Ramos (cell line): ENCODE data around the gene POLR2I.

Experiments used
- in situ Hi-C: fragments of 300-500 bp; cut with MboI; formaldehyde crosslinking; loops from one replicate; pipeline ENCODE4 v1.14.3; 2022; ENCODE audit warnings: low sequenced_read_pairs; ENCODE audit not compliant: unreplicated experiment

Gene POLR2I

DNA sequence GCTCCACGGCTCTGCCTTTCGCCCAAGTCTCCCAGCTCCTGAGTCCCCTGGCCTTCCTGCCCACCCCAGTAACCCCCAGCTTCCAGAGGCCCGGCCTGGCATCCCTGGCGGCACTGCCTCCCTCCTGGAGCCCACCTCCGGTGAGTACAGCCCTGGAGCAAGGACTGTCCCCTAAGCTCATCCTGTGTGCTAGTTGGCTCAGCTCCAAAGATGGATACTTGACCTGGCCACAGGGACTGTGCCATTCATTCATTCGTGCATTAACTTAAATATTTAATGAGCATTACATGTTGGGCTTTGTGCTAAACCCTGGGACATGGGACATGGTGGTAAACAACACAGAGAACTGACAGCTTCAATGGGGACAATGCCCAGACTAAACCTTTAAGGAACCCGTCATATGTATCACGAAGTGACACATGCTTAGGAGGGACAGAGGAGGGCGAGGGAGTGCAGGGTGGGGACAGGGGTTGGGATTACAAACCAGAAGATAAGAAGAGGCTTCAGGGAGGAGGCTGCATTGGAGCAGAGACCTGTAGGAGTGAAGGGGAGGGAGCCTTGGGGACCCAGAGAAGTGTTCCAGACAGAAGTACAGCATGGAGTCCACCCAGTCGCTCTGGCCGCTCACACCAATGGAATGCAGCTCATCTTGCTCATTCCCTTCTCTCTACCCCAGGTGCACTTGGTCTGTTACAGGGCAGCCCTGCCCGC, 10.7 kb downstream of the POLR2I start:
- in situ Hi-C loops: no loop called here

DNA sequence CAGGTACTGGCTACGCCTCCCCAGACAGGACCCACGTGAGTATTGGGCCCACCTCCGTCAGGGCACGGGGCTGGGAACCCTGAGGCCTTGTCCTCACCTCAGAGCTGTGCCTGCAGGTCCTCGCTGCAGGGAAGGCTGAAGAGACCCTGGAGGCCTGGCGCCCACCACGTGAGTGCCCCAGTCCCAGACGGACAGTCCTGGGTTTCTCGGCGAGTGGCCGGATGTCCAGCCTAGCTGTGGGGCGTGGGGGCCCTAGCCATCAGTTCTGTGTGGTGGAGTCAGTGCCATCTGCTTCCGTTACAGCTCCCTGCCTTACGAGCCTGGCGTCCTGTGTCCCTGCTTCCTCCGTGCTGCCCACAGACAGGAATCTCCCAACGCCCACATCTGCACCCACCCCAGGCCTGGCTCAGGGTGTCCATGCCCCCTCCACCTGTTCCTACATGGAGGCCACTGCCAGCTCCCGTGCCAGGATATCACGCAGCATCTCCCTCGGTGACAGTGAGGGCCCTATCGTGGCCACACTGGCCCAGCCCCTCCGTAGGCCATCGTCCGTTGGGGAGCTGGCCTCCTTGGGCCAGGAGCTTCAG, 11.5 kb downstream of the POLR2I start:
- in situ Hi-C loops: no loop called here

DNA sequence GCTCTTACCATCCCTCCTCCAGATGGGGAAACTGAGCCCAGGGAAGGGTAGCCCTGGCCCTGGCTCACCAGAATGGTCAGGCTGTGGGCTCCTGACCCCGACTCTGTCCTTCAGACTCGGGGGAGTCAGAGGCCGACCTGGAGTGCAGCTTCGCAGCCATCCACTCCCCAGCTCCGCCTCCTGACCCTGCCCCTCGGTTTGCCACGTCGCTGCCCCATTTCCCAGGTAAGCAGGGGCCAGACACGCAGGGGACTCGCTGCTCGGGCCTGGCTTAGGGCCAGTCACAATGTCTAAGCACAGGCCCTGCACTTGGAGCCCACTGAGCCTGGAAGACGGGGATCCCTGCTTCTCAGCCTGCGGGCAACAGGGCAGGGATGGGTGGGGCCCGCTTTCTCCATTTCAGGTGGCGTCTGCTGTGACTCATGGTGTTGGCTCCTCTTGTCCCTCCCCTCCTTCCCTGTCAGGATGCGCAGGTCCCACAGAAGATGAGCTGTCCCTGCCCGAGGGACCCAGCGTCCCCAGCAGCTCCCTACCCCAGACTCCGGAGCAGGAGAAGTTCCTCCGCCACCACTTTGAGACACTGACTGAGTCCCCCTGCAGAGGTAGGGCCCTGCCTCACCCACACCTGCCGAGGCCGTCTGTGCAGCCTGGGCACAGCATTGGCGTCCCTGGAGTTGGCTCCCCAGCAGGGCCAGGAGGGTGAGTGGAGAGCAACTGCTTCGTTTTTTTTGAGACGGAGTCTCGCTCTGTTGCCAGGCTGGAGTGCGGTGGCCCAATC, 12.9 kb downstream of the POLR2I start:
- in situ Hi-C loops: no loop called here

DNA sequence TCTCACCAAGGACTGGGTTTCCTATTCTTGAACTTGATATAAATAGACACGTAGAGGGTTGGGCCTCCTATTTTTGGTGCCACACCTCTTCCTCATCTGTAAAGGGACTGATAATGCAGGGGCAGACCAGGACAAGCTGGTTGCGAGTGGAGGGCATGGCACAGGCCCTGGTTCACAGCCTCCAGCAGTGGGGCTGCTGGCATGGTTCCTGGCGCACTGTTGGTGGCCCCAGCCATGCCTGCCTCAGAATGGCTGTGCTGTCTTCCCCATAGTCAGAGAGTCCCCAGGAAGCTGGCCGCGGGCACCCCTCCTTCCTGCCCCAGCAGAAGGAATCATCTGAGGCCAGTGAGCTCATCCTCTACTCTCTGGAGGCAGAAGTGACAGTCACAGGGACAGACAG, 14.2 kb downstream of the POLR2I start:
- in situ Hi-C loops: no loop called here

DNA sequence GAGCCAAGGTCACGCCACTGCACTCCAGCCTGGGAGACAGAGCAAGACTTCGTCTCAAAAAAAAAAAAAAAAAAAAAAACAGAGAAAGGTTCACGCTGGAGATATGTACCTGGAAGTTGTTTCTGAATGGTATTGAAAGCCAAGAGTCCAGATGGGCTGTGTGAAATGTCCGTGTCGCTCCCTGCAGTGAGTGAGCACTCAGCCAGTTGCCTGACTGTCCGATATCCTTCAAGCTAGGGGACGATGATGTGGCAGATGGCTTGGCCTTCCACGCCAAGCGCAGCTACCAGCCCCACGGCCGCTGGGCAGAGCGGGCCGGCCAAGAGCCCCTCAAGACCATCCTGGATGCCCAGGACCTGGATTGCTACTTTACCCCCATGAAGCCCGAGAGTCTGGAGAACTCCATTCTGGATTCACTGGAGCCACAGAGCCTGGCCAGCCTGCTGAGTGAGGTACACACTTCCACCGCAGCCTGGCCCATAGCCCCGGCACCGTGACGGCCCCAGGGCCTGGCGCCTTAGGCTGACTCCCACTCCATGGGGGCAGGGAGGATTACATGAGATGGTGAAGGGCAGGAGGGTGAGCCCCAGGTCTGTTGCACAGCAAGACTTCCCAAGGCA, 15.4 kb downstream of the POLR2I start:
- in situ Hi-C loops: no loop called here

DNA sequence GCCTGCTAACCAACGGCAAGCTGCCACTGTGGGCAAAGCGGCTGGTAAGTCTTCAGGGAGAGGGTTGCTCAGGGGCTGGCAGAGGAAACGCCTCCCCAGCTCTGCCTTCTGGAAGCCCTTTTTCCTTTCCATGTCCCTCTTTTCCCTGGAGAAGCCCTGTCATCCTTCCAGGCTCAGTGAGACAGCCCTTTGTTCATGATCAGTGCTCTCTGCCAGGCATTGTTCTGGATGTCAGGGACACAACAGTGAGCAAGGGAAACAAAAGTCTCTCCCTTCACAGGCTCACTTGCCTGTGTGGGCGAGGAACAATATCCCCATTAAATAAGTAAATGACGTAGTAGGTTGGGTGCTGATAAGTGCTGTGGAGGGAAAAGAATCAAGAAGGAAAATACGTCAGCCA, 17.6 kb downstream of the POLR2I start:
- in situ Hi-C loops: no loop called here

DNA sequence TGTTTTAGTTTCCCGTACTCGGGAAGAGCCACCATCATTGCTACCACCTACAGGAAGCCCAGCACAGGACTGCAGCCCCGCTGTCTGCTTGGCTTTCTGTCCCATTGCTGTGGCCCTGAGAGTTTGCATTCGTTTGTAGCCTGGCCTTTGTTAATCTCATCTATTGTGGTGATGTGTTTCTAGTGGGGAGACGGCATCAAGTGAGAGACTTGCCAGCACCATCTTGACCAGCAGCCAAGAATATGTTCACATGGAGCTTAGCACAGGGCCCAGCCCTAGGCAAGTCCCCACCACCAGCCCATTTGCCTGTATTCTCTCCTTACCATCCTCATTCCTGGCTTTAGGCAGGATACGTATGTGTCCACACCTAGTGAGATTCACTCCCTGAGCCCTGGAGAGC, 21.0 kb downstream of the POLR2I start:
- in situ Hi-C loops: no loop called here

DNA sequence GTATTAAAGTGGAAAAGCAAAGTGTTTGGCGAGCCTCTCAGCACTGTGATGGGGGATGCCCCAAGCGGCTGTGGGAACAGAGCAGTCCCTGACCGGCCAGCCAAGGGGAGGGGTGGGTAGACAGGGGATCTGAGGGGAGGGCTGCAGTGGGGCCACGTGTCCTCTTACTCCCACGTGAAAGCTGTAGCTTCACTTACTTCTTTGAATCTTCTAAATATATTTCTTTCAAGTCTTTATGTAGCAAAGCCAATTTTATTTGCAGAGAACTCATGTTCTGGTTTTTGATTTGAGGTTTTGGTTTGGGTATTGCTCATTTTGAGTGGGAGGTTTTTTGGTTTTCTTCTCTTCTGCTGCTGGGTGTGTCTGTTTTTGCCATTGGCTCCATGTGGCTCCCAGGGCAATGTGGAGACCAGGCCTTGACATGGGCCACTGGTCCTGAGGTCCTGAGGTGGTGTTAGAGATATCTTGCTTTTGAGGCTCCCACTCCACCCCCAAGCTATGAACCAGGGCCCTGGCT, 21.5 kb downstream of the POLR2I start:
- in situ Hi-C loops: no loop called here

DNA sequence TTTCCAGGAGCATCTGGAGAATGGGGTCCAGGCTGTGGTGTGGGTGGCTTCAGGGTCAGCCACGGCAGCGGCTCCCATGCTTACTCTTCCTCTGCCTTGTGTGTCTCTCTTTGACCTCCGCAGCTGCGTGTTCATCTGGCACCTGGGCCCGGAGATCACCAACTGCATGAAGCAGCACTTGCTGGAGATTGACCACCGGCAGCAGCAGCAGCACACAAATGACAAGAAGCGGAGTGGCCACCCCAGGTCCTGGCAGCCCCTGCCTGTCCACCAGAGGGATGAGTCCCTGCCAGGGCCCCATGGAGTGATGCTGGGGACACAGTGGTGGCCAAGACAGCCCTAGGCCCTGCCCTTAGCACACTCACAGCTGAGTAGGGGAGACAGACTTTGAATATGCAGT, 22.1 kb downstream of the POLR2I start:
- in situ Hi-C loops: no loop called here

DNA sequence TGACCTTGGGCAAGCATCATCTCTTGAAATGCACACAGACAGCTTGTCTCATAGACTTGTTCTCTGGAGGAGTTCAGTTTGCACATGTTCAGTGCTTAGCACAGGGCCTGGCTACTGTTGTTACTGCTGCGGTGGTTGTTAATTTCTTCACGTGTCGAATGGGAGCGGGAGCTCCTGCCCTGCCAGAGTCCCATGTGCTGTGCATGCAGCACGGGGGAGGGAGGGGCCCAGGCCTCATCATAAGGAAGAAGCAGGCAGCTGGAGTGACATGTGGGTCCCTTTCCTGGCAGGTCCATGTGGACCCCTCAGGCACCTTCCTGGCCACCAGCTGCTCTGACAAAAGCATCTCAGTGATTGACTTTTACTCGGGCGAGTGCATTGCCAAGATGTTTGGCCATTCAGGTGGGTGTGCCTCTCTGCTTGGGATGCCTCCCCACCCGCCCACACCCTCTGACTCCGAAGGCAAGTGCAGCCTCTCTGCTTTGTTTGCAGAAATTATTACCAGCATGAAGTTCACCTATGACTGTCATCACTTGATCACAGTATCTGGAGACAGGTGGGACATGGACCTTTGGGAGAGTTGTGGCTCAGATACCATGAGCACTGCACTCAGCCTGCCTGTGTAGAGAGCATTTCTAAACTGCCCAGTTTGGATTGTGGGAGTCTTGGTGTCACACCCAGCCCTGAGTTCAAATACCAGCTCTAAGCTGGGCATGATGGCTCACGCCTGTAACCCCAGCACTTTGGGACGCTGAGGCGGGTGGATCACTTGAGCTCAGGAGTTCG, 23.6 kb downstream of the POLR2I start:
- in situ Hi-C loops: no loop called here

DNA sequence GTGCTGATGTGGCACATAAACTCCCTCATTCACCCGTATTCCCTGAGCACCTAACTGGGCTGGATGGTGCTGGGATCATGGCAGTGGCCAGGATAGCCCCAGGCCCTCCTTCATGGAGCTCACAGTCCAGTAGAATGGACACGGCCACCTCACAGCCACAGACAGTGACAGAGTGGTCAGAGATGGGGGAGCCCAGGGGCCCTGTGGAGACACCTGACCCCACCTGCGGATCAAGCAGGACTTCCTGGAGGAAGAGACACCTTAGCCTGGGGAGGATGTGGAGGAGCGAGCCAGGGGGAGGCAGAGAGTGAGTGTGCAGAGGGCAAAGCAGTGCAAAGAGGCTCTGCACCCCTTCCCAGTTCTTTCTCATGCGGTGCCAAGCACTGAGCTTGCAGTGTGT, 24.8 kb downstream of the POLR2I start:
- in situ Hi-C loops: no loop called here

DNA sequence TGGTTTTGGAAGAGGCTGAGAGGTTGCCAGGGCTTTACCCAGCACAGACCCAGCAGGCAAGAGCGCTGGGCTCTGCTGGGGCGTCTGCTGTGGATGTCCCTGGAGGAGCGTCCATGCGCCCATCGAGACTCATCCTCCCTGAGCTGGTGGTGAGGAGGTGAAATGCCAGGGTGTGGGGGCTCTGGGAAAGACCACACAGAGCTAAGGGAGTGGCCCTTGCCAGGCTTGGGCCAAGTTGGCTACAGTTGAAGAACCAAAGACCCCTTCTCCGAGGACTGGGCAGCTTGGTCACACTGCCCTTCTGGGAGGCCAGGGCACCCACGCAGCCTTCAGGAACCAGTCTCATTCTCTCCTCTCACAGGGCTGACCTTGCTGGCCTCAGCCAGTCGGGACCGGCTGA, 28.3 kb downstream of the POLR2I start:
- in situ Hi-C loops: no loop called here

DNA sequence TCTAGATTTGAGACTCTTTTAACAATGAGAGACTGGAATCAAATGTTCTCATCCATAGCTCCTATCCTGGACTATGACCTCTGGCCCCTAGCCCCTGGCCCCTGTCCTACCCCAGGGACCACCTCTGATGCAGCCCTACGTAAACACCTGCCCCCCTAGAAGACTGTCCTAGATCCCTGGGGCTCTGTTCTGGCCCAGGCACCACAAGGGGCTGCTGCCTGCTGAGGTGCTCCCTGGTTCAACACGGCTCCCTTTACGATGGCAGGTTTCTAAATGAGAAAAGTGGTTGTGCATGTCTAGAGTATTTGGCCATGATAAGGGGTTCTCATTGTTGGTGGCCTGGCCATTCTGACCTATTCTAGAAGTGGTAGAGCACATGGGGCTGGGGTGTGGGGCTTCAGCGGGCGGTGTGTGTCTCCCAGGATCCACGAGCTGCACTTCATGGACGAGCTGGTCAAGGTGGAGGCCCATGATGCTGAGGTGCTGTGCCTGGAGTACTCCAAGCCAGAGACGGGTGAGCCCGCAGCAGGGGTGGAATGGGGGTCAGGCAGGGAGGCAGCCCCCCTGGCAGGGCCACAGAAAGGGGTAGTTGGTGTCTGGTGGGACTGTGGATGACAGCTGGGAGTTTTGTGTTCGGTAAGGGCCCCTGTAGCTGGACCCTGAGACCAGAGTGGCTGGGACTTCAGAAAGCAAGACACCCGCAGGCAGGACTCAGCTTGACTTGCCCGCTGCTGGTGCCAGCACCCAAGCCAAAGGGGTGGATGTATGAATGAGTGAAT, 30.3 kb downstream of the POLR2I start:
- in situ Hi-C loops: no loop called here

DNA sequence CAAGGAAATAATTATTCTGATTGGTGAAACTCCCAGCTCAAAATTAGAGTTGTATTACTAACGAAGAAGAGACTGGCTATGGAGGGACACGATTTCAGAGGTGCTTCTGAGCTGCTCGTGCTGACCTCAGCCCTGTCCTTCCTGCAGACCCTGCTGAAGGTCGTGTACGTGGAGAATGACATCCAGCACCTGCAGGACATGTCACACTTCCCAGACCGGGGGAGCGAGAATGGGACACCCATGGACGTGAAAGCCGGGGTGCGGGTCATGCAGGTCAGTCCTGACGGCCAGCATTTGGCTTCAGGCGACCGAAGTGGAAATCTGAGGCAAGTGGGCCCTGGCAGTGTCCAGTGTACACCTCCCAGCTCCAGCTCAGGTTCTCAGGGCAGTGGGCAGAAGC, 31.8 kb downstream of the POLR2I start:
- in situ Hi-C loops: no loop called here

DNA sequence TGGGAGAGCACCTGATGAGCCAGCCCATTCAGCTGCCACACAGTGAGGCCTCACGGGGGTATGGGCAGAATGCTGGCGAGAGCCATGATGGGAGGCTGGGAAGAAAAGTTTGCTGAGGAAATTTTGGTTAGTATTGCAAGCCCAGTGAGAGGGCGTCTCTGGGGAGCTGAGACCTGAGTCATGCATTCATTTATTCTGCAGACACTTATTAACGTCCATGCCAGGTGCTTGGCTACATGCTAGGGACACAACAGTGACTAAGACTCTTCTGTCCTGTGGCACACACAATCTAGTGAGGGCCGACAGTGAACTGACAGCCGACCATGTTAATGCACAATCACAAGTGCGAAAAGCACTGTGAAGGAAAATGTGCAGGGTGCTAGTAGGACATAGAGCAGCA, 32.8 kb downstream of the POLR2I start:
- in situ Hi-C loops: no loop called here

DNA sequence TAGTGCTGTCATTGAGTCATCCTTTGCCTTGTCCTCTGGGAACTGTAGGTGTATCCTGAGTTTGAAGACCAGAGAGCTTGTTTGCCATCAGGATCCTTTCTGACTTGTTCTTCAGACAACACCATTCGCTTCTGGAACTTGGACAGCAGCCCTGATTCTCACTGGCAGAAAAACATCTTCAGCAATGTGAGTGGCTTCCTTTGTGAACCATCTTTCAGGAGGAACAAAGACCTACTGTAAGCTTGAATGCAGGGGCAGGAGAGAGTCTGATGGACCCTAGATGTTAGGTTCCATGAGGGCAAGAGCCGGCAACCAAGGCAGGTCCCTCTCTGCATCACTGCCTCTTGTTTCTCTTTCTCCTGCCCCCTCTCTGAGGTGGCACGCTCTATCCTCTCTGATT, 33.3 kb downstream of the POLR2I start:
- in situ Hi-C loops: no loop called here

DNA sequence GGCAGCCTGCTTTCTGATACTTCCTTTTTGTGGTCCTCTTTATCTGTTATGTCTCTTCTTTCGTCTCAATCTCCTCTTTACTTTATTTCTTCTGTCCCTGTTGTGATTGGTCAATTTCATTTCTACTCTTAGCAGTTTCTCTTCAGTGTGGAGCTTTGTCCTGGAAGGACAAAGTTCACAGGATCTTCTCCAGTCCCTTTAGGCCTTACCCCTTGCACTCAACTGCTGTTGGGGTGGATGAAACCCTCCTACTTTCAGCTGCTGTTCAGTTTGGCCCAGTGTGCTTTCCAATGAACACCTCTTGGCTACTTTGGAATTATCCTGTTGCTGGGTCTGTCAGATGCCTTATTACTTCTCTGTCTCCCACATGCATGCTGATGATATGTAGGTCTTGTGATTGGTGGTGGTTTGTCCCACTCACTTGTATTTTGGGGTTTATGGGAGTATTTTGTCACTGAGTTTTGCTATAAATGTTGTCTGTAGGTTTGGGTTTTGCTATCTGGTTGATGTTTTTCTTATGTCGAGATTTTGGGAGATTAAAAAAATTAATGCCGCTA, 35.2 kb downstream of the POLR2I start:
- in situ Hi-C loops: no loop called here

DNA sequence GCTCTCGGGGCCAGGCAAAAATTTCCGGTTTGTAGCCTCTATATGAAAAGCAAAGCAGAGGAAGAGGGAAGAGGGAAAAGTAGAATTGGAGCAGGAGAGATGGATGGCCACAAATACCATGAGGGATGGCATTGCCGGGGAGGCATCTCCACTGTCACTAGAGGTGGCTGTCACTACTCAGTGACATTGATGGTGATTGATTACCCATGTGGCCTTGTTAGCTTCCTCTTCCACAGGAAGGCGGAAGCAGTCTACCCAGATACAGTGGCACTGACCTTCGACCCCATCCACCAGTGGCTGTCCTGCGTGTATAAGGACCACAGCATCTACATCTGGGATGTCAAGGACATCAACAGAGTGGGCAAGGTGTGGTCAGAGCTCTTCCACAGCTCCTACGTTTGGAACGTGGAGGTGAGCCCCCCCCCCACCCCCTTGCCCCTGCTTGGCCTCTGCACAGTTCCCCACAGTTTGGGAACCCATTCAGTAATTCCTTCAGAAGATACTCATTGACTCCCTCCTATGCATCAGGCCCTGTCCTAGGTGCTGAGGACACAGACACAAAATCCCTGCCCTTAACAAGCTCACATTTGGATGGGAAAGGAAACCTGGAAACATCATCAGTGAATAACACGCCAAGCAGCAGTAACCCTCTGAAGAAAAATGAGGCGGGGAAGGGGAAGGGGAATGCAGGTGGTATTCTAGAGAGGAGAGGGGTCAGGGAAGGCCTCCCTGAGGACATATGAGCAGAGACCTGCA, 41.4 kb downstream of the POLR2I start:
- in situ Hi-C loops: no loop called here
